ENCODE results near the gene GGACT.

GGACT gene

DNA sequence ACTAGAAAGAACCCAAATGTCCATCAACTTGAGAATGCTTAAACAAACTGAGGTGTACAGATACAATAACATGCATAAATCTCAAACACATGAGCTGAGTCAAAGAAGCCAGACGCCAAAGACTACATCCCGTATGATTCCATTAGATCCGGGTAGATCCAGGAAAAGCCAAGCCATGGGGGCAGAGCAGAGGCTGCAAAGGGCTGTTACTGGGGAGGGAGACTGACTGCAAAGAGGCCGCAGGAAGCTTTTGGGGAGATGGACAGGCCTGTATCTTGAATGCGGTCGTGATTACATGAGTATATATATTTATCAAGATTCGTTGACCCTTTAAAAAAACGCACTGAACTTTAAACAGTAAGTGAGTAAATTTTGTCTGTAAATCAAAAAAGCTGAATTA, 28.7 kb downstream of the GGACT start:
- no peaks in the 10 kb centered on the region for H3F3A ChIP-seq (ENCODE audit: insufficient read depth, low read length)
- no peak overlapping the region for H3K4me2 ChIP-seq (ENCODE audit: low read depth, low read length)
- no peak for TF ChIP-seq EZH2 (optimal IDR thresholded peaks at IDR 0.05; ENCODE audit: low read depth, low read length)
- TF ChIP-seq, protein P1, sequence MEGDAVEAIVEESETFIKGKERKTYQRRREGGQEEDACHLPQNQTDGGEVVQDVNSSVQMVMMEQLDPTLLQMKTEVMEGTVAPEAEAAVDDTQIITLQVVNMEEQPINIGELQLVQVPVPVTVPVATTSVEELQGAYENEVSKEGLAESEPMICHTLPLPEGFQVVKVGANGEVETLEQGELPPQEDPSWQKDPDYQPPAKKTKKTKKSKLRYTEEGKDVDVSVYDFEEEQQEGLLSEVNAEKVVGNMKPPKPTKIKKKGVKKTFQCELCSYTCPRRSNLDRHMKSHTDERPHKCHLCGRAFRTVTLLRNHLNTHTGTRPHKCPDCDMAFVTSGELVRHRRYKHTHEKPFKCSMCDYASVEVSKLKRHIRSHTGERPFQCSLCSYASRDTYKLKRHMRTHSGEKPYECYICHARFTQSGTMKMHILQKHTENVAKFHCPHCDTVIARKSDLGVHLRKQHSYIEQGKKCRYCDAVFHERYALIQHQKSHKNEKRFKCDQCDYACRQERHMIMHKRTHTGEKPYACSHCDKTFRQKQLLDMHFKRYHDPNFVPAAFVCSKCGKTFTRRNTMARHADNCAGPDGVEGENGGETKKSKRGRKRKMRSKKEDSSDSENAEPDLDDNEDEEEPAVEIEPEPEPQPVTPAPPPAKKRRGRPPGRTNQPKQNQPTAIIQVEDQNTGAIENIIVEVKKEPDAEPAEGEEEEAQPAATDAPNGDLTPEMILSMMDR (IDR thresholded peaks at IDR 0.05; ENCODE audit: low read length): no peak
- TF ChIP-seq EZH2phosphoT487 (IDR thresholded peaks at IDR 0.05; ENCODE audit: low read length): no peak
- no peak overlapping the region for H3K9ac ChIP-seq (ENCODE audit: low read length)
- no peaks in the 10 kb centered on the region for H4K20me1 ChIP-seq (ENCODE audit: insufficient read depth, low read length)
- H2AFZ ChIP-seq (ENCODE audit: low read length): no peak overlapping the region
- no peak for DNase-seq
- no peak overlapping the region for H3K27ac ChIP-seq (ENCODE audit: low read length)
- no peaks in the 10 kb centered on the region for H3K36me3 ChIP-seq (replicated peaks; ENCODE audit: insufficient read depth, low read length)
- H3K9me2 ChIP-seq (replicated peaks; ENCODE audit: insufficient read depth, low read length): no peaks in the 10 kb centered on the region
- no peaks in the 10 kb centered on the region for H3K79me2 ChIP-seq (ENCODE audit: low read length)
- no peak overlapping the region for H3K4me3 ChIP-seq (ENCODE audit: low read length)
- no peaks in the 10 kb centered on the region for H3K4me1 ChIP-seq (ENCODE audit: low read length)
- H3K9me3 ChIP-seq (replicated peaks; ENCODE audit: insufficient read depth, low read length): no peaks in the 10 kb centered on the region
- no peaks in the 10 kb centered on the region for H3K27me3 ChIP-seq (replicated peaks; ENCODE audit: insufficient read depth, low read length)

DNA sequence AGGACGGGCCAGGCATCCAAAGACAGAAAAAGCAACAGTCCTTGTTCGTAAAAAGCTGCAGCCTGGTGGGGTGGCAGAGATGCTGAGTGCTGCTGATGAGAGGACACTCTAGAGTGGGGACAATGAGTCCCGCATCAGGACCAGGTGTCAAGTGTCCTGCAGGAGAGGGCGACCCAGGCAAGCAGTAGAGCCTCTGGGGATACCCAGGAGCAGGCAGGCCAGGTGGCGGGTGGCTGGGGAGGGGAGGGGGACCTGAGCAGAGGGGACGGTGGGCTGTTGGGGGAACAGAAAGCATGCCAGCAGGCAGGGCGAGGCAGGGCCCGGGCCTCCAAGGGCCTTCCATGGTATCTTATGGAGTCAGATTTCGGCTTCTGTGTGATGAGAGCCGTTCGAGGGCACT, 35.8 kb downstream of the GGACT start:
- Histone ChIP-seq H3K9ac (ENCODE audit: low read length) (no peak overlapping the region), H3F3A (ENCODE audit: insufficient read depth, low read length) (no peaks in the 10 kb centered on the region), H3K4me1 (ENCODE audit: low read length) (no peaks in the 10 kb centered on the region), H3K4me2 (ENCODE audit: low read depth, low read length) (no peak overlapping the region), H3K79me2 (ENCODE audit: low read length) (no peaks in the 10 kb centered on the region), H3K4me3 (ENCODE audit: low read length) (no peak overlapping the region), H3K36me3 (replicated peaks; ENCODE audit: insufficient read depth, low read length) (no peaks in the 10 kb centered on the region), H3K27me3 (replicated peaks; ENCODE audit: insufficient read depth, low read length) (no peaks in the 10 kb centered on the region), H3K9me2 (replicated peaks; ENCODE audit: insufficient read depth, low read length) (no peaks in the 10 kb centered on the region), H3K9me3 (replicated peaks; ENCODE audit: insufficient read depth, low read length) (no peaks in the 10 kb centered on the region), H3K27ac (ENCODE audit: low read length) (no peak overlapping the region), H2AFZ (ENCODE audit: low read length) (no peak overlapping the region), H4K20me1 (ENCODE audit: insufficient read depth, low read length) (no peaks in the 10 kb centered on the region)
- DNase-seq: no peak
- no peak for TF ChIP-seq EZH2 (optimal IDR thresholded peaks at IDR 0.05; ENCODE audit: low read depth, low read length)
- TF ChIP-seq EZH2phosphoT487 (IDR thresholded peaks at IDR 0.05; ENCODE audit: low read length): no peak
- TF ChIP-seq, protein P1 (IDR thresholded peaks at IDR 0.05; ENCODE audit: low read length): no peak

DNA sequence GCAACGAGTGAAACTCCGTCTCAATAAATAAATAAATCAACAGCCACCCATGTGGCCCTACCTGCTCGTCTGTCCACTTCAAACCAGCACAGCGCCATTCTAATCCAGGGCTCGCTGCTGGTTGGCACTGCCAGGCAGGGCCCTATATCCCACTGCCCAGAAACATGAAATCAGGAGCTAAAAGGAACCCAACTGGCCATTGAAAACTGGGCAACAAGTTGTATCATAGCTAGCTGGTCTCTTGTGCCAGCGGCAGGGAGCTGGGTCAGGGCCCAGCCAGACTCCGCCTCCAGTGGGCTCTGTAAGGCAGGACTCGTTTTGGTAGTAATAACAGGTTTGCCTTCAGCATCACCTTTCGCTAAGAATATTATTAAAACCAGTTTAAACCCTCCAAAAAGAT, 39.3 kb downstream of the GGACT start:
- Histone ChIP-seq H3K4me3 (ENCODE audit: low read length) (no peak overlapping the region), H3F3A (ENCODE audit: insufficient read depth, low read length) (no peaks in the 10 kb centered on the region), H3K27ac (ENCODE audit: low read length) (no peak overlapping the region), H3K4me1 (ENCODE audit: low read length) (no peaks in the 10 kb centered on the region), H3K27me3 (replicated peaks; ENCODE audit: insufficient read depth, low read length) (no peaks in the 10 kb centered on the region), H2AFZ (ENCODE audit: low read length) (no peak overlapping the region), H3K36me3 (replicated peaks; ENCODE audit: insufficient read depth, low read length) (no peaks in the 10 kb centered on the region), H3K9me2 (replicated peaks; ENCODE audit: insufficient read depth, low read length) (no peaks in the 10 kb centered on the region), H3K79me2 (ENCODE audit: low read length) (no peaks in the 10 kb centered on the region), H3K4me2 (ENCODE audit: low read depth, low read length) (no peak overlapping the region), H3K9me3 (replicated peaks; ENCODE audit: insufficient read depth, low read length) (no peaks in the 10 kb centered on the region), H4K20me1 (ENCODE audit: insufficient read depth, low read length) (no peaks in the 10 kb centered on the region), H3K9ac (ENCODE audit: low read length) (no peak overlapping the region)
- no peak for DNase-seq
- TF ChIP-seq, protein P1 (IDR thresholded peaks at IDR 0.05; ENCODE audit: low read length): no peak
- TF ChIP-seq EZH2 (optimal IDR thresholded peaks at IDR 0.05; ENCODE audit: low read depth, low read length): no peak
- no peak for TF ChIP-seq EZH2phosphoT487 (IDR thresholded peaks at IDR 0.05; ENCODE audit: low read length)

All from MM.1S (cell line).